ENCODE data around the gene PPP2R5C. TPM values are rescaled to one million over a fixed set of nuclear protein-coding genes. Genes with fewer than 3 reads are reported as not detected.

Gene PPP2R5C
- total RNA-seq, 1 donor from 2014 or later, result 63.5 TPM

GRCh38 chr14:101862177-101862576 is 100.7 kb downstream of the PPP2R5C start:
- TF ChIP-seq CTCF (conservative IDR thresholded peaks at IDR 0.05; ENCODE audit: low read depth, low read length), result no peak
- DNase-seq (ENCODE audit: low read depth), result peak; percentile 19

GRCh38 chr14:101862711-101863110 is 101.2 kb downstream of the PPP2R5C start:
- H3K4me3 ChIP-seq (ENCODE audit: low read depth, low read length), result no peak overlapping the region
- peak; percentile 16 for DNase-seq (ENCODE audit: low read depth)

More at GRCh38 chr14:101862177-101862576, 100.7 kb downstream of the PPP2R5C start:
- H3K4me3 ChIP-seq (ENCODE audit: low read depth, low read length), result no peak overlapping the region

GRCh38 chr14:101865288-101865687 is 103.8 kb downstream of the PPP2R5C start:
- no peak overlapping the region for H3K4me3 ChIP-seq (ENCODE audit: low read depth, low read length)
- peak; percentile 74 for DNase-seq (ENCODE audit: low read depth)
- TF ChIP-seq CTCF (conservative IDR thresholded peaks at IDR 0.05; ENCODE audit: low read depth, low read length), result no peak

More at GRCh38 chr14:101862711-101863110, 101.2 kb downstream of the PPP2R5C start:
- no peak for TF ChIP-seq CTCF (conservative IDR thresholded peaks at IDR 0.05; ENCODE audit: low read depth, low read length)

GRCh38 chr14:101867854-101868253 is 106.3 kb downstream of the PPP2R5C start:
- H3K4me3 ChIP-seq (ENCODE audit: low read depth, low read length), result no peak overlapping the region
- DNase-seq (ENCODE audit: low read depth), result no peak
- no peak for TF ChIP-seq CTCF (conservative IDR thresholded peaks at IDR 0.05; ENCODE audit: low read depth, low read length)

GRCh38 chr14:101869217-101869616 is 107.7 kb downstream of the PPP2R5C start:
- no peak overlapping the region for H3K4me3 ChIP-seq (ENCODE audit: low read depth, low read length)
- no peak for TF ChIP-seq CTCF (conservative IDR thresholded peaks at IDR 0.05; ENCODE audit: low read depth, low read length)
- no peak for DNase-seq (ENCODE audit: low read depth)

- no peak for TF ChIP-seq CTCF (conservative IDR thresholded peaks at IDR 0.05; ENCODE audit: low read depth, low read length)
- no peak for DNase-seq (ENCODE audit: low read depth)
- H3K4me3 ChIP-seq (ENCODE audit: low read depth, low read length), result no peak overlapping the region
Measured at GRCh38 chr14:101870273-101870939, 108.9 kb downstream of the PPP2R5C start.

GRCh38 chr14:101872346-101872745 is 110.8 kb downstream of the PPP2R5C start:
- no peak for DNase-seq (ENCODE audit: low read depth)
- no peak for TF ChIP-seq CTCF (conservative IDR thresholded peaks at IDR 0.05; ENCODE audit: low read depth, low read length)
- no peak overlapping the region for H3K4me3 ChIP-seq (ENCODE audit: low read depth, low read length)

Measured in epithelial cell of proximal tubule (primary cell).